Embryonic facial prominence (tissue), 1 donor: Measurements from ENCODE around the gene CDK6.

Source experiments
- DNase-seq: peaks from one replicate; pipeline ENCODE4 v3.0.0-alpha.2; 2016; ENCODE audit errors: extremely low spot score

The CDK6 gene

DNA sequence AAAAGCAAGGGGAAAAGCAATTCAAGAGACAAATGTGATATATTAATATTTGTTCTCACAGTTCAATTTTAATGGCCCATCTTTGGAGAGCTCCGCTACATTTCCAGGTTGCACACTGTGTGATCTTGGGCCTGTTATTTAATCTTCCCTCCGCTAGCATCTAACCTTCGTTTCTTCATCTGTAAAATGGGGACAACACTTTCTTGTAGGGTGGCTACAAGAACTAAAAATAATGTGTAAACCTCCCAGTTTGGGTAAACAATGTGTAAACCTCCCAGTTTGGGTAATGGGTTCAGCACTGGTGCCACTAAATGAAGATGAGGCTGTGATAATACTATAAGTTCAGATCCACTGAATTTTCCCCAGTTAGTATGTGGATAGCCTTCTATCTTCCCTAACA is 99.5 kb downstream of the CDK6 start:
- no peak for DNase-seq

DNA sequence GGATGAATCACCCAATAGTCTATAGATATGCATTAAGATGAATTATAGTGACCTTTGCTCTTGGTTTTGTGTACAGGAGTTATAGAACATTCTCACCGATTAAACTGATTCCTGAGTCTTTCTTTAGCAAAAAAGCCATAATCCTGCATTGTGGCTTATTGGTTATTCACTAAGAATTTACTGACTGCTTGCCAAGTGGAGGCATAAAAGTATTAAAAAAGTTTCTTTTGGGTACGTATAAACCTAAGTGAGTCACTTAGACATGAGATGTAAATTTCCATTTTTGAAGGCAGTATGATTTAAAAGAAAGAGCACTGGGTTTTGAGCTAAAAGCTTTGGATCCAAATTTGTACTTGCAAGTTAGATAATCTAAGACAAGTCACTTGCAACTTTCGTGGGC is 100.7 kb downstream of the CDK6 start:
- no peak for DNase-seq

DNA sequence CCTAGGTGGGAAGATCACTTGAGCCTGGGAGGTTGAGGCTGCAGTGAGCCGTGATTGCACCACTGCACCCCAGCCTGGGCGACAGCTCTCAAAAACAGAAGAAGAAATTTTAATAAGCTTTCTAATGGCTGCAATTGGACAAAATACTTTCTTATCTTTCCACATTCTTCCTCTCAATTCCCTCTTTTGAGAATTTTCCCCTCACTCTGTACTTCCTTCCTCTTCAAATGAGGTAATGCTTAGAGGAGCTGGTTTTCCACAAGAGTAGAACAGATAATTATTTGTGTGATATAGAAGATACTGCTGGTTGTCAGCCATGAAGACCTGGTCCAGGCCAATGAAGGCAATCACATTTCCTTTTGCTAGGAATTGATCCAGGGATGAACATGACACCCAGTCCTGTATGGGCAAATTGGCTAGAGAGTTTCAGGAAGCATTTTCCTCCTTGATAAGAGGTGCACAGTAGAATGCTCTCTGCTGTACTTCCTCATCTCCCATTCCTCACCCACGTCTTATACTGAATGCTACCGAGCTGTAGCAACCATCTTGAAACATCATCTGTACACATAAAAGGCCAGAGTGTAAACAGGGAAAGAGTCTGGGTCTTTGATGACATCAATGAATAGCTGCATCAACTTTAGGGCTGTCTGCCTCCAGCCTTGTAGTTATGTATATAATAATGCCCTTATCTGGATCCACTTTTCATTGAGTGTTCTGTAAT is 103.9 kb downstream of the CDK6 start:
- no peak for DNase-seq

DNA sequence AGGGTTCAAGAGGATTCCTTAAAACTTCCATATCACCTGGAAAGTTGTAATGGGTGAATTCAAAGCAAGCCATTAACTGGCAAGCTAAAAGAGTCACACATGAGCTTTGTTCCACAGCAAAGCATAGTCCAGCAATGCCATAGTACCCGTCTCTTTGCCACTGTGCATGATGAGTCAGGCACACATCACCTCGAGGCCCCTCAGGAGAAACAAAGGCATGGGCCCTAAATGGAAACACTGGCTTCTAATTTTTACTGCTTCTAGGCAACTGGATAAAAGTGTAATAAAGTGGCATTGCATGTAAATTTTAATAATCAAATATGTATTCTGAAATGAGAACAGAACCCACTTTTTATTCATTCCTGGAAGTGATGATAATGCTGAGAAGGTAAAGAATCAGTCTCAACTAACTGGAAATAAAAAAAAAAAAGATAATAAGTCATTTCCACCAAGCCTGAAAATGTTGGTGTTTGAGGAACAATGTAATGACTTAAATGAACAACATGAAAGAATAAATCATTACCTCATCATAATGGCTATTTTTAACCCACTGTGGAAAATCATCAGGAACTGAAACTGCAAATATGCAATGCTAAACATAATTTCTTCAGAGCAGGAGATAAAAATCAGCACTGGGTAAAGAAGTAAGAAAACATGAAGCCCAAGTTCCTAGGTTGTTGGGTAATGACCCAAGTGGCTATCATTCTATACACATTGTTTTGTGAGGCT is 104.9 kb downstream of the CDK6 start:
- DNase-seq, result no peak

DNA sequence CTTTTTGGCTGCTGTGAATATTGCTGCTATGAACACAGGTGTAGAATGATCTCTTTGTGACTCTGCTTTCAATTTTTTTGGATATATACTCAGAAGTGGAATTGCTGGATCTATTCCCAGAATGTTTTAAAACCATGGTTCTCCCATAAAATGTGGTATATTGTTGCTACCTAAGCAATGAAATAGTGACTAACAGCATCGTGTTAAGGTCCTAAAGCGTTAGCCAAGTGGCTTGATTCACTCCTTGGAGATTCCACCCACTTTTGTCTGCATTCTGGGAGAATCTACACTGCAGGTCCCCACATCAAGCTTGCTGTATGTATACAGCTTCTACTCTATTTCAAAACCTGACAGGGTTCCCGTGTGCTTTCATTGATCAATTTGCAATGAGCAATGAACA is 105.6 kb downstream of the CDK6 start:
- DNase-seq, result no peak

DNA sequence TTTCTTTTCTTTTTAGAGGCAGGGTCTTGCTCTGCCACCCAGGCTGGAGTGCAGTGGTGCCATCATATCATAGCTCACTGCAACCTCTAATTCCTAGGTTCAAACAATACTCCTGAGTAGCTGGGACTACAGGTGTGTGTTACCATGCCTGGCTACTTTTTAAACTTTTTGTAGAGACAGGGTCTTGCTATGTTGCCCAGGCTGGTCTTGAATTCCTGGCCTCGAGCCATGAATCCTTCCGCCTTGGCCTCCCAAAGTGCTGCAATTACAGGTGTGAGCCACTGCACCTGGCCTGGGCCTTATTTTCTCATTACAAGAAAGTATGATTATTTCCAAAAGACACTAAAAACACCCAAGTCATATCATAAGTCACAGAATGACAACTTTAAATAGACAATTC is 106.6 kb downstream of the CDK6 start:
- DNase-seq, result no peak

DNA sequence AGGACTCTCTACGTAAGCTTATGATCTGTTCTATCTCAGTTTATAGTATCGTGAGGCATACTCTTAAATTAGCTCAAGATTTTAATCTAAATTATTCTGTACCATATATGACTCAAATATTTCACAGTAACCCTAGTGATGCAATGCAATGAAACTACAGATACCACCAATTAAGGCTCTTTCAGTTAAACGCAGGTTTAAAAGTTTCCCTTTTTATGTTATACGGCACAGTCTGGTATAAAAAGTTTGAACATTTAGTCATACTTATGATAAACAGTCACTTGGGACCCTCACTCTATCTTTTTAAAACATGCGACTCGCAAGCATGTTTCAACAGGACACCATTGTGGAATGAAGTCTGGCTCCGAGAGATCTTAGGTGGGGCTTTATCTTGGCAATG is 107.2 kb downstream of the CDK6 start:
- DNase-seq, result no peak

DNA sequence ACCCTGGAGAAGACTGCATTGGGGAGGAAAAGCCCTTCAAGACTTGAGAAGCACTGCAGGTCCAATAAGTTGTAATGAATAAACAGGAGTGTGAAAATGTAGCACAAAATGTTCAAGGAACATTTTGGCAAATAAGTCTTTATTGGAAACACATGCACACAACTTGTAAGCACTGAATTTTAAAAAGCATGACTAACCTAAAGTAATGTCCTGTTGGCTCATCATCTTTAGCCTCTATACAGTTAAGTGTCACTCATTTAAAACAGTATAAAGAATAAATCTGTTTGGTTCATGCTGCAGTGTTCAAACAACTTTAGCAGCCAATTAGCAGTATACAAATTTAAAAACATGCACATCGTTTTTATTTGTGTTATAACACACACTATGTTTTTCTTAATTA is 108.6 kb downstream of the CDK6 start:
- DNase-seq, result no peak

DNA sequence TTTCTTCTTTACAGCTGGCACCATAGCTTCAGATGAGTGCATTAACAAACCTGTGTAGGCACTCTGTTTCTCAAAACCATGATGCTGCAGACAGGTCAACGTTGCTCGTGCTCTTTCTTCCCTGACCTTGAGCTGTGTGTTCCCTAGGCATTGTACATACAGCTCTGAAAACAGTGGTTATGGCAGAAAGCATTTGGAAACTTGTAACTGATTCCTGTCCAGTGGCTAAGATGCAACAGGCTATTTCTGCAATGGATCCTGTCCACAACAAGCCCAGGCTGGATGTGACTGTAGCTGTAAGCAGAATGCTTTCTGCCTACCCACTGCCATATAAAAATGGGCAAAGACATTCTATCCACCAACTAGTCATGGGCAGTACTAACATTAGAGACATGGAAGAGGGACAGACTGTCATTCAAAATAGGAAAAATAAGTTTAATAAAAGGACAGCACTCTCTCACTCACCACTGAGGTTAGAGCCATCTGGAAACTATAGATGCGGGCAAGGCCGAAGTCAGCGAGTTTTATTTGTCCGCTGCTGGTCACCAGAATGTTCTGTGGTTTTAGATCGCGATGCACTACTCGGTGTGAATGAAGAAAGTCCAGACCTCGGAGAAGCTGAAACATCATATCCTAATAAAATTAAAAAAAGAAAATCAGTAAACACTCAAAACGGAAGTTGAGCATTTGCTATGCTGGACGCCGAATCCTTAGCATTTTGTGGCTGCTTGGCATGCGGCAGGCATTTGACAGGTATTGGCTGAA is 111.0 kb downstream of the CDK6 start:
- DNase-seq, result no peak

DNA sequence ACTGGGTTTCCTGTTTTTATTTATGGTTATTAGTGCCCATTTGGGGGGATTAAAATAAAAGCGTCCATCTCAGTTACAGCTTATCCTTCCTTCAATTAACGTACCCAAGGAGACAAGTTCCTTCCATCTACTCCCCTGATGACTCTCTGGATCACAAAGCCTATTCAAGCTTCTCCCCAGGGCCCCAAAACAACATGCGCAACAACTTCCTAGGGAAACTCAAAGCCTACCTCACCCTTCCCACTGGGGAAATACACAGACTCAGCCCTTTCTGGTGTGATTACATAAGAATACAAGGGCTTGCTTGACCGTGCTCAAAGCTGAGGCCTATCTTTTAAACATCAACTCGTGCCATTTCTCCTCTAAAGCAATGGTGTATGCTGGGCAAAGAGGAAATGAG is 112.4 kb downstream of the CDK6 start:
- no peak for DNase-seq

DNA sequence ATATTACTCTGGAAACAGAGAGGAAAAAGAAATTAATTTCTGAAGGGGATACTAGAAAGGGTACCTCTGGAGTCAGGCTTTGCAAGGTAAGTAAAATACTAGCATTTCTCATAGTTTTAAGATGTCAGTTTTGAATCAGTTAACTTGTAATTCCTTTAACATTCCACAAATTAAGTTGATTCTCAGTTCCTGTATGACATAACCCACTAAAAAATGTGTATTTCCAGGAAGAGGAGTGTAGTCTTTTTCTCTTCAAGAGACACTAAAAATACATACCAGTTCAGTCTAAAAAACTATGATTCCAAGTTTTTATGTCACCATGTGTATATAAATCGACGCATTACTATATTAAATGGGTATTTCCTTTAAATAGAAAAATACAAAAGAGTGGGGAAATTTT is 113.2 kb downstream of the CDK6 start:
- peak; percentile 32 for DNase-seq

DNA sequence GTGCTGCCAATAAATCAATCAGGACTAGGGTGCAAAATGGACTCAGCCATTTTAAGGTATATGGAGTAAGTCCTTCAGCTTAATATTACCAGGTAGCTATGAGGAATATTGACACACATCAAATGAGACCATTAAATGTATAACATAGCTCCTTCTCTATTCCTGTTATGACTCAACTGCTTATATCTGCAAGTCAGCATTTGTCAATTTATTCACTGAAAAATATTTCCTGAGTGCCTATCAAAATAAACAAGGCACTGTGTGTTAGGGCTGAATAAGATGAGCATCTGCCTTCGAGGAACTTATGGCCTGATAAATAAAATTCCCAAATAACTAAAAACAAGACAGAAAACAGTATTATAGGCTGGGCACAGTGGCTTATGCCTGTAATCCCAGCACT is 113.8 kb downstream of the CDK6 start:
- no peak for DNase-seq

DNA sequence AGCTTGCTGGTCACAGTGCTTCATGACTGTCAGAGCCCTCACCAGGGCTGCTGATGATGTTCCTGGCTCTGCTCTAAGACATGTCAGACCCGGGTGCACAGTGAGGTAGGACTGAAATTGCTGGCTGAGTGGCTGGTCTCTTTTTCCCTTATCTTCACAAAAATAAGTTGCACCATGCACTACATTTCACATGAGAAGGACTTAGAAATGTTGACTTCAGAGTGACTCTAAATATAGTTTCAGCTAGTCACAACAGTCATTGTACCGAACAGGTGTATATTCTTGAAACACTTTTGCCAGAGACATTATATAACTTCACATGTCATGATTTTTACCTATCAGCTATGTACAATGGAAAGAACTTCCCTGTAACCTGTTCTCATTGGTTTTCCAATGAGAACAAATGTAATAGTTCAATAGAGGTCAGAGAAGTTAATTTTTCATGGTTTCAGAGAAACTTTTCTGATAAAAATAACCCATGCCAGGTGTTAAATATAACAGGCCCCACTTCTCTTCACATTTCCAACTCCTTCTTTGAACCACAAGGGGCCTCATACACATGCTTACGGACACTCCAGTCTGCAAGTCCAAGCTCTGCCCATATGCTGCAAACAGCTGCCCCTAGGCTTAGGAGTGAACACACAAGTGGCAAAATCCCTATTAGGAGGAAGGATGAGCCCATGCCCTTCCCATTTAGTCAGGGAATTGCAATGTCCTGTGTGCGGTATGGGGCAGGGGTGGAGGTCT is 115.6 kb downstream of the CDK6 start:
- no peak for DNase-seq

DNA sequence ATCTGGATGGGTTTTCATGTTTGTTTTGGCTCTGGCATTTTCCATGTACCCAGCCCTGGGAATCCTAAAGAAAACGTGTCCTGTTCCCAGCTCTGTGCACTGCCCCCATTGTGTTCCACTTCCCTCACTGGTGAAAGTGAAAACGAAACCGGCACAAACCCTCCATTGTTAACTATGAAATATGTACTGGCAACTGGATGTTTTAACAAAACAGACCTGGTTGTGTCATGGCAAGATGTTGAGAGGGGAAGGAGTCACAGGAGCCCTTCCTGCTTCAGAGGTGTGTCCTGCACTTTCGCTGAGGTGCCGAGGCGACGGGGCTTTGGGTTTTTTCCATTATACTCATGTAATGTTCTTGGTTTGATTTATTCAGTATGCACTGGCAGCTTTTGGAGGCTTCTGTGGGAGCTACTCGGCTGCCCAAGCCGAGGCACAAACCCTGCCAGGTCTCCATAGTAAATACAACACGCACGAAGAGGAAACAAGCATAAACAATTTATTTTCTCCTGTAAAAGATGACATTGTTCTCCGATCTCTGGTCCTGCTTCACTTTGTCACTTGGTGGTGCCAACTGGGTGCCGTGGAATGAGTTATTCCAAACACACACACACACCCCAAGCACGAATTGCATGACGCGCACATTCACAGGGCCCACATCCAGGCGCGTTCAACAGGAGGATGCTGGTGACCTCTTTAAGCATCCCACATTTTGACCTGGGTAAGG is 118.2 kb downstream of the CDK6 start:
- DNase-seq, result no peak

DNA sequence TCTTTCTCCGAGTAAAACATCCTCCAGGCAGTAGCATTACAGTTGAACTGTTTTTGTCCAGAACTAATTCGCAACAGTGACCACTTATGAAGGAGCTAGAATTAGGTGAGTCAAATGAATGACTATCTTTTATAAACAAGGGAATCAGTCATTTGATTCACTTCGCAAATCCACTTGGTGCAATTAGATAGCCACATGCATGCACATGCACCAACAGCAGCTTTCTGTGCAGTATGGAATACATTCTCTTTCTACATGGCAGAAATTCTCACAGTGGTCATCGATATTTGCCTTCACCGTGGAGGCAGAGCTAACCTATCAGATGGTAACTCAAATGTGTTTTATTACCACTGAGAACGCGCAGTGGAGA is 118.8 kb downstream of the CDK6 start:
- no peak for DNase-seq

DNA sequence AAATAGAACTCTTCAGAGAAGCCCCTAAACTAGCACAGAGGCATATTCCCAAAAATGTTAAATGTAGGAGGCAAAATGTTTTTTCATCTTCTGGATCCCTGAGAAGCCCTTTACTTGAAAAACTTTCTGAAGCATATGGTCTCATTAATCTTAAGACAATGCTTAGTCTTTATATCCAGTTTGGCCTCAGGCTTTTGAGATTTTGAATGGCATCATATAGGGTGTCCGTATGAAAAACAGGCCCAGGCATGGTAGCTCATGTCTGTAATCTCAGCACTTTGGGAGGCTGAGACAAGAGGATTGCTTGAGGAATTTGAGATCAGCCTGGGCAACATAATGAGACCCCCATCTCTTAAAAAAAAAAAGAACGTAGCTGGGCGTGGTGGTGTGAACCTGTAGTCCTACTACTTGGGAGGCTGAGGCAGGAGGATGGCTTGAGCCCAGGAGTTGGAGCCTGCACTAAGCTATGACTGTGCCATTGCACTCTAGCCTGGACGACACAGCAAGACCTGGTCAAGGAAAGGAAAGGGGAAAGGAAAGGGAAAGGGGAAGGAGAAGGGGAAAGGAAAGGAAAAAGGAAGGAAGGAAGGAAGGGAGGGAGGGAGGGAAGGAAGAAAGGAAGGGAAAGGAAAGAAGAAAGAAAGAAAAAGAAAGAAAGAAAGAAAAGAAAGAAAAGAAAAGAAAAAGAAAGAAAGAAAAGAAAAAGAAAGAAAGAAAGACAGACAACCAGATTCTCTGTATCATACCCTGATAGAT is 119.4 kb downstream of the CDK6 start:
- no peak for DNase-seq

DNA sequence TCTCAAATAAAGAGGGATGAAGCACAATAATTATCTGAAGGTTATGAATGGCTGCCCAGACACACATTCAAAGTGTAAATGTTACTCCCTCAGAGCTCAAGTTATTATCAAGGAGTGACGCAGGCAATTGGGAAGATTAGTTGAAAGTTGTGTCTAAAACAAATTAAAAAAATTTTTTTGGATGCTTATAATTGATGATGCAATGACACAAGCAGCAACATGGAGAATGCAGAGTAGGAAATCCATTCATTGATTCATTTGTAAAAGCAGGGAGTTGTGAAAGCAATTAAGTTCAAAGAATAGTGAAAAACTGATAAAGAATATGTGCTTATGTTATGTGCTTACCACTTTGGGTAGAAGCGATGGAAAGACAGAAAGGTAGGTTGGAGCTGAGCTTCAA is 120.4 kb downstream of the CDK6 start:
- DNase-seq, result no peak

DNA sequence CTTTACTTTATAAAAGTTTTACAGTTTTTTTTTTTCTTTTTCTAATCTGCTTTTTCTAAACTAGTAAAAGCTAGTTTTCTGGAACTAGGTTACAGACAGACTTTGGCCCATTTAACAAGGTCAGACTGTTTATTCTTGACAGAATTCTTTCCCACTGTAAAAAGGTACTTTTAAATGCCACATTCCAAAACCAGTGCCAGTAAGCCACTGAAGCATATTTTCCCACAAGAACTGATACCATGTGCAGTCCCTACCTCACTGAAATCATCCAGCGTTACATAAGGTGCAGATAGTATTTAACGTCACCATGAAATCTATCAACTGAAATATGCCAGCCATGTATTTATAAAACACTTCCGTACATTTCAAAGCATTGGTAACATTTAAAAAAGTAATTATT is 121.6 kb downstream of the CDK6 start:
- no peak for DNase-seq

DNA sequence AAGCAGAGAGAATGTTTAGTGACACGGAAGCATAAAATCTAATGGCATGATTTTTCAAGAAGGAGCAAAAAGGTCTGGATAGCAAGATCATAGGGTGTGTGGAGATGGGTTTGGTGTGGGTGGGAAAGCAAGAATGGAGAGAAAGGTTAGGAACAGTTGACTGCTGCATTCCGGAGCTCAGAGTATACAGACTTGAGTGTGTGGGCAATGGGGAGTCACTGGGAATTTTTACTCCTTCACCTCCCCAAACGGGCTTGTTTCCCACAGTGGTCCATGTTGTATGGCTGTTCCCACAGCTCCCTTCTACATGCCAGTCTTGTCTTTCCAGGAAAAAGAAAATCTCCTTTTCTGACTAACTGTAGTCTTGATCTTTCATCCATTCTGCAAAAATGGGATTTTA is 122.1 kb downstream of the CDK6 start:
- DNase-seq, result no peak

DNA sequence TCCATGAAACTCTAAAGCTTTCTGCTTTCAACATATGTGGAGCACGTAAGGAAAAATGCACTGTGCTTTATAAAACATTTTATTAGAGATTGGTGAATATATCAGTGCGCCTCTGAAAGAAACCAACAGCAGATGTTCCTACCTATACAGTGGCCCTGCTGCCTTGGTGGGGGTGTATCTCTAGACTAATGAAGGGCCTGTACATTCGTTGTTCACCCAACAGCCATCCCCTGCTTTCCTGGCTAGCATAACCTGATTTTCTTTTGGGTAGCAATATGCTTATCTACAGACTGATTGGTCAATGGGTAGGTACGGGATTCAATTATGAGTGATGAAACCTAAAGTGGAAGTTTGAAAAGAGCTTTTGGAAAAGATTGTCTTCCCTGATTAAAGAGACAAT is 126.5 kb downstream of the CDK6 start:
- DNase-seq, result no peak

DNA sequence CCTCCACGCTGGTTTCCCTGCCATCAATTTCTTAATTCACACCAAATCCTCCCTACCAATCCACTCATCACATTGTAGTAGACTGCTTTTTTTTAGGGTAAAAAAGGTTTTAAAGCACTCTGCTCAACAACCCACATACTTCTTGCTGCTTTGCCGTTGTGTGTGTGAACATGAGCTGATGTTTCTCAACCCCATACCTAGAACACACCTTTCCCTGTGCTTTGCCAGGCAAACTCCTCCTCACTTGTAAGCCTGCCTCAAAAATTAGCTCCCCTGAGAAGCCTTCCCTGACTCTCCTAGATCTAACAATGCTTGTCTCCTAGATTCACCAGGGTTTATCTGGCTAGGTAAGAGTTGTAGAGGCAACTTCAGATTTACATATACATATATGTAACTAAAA is 127.2 kb downstream of the CDK6 start:
- DNase-seq, result no peak
